GM23338 (cell line): ENCODE measurements around the gene TERT. TPM values are rescaled to one million over a fixed set of nuclear protein-coding genes. Genes with fewer than 3 reads are reported as not detected.

Experiments
- ATAC-seq: fragments of 200-7000 bp; cut with Tn5 transposase; 3 replicates; pipeline ENCODE4 v1.9.1; 2020
- DNase-seq: peaks from one replicate; pipeline ENCODE4 v3.0.0-alpha.2; 2015; ENCODE audit warnings: low spot score
- H2AFZ ChIP-seq: fragments of 200-600 bp; sonication (generic); 2 replicates; pipeline ENCODE4 v1.8.0; 2016; ENCODE audit warnings: antibody characterized with exemption, mild to moderate bottlenecking, moderate library complexity
- H3F3A ChIP-seq: fragments of 200-600 bp; sonication (generic); replicated peaks from 2 replicates; pipeline ENCODE4 v1.8.0; 2017; ENCODE audit warnings: antibody characterized with exemption, mixed run types, low read depth
- H3K27ac ChIP-seq: fragments of 200-600 bp; sonication (generic); 2 replicates; pipeline ENCODE4 v1.6.1; 2016; ENCODE audit warnings: low read depth
- H3K27me3 ChIP-seq: fragments of 200-600 bp; sonication (generic); 2 replicates; pipeline ENCODE4 v1.8.0; 2016; ENCODE audit warnings: mild to moderate bottlenecking, mixed run types, moderate library complexity; ENCODE audit not compliant: insufficient read depth
- H3K36me3 ChIP-seq: fragments of 200-600 bp; sonication (generic); 2 replicates; pipeline ENCODE4 v1.8.0; 2016; ENCODE audit warnings: mild to moderate bottlenecking; ENCODE audit not compliant: insufficient read depth
- H3K4me1 ChIP-seq: fragments of 200-600 bp; sonication (generic); 2 replicates; pipeline ENCODE4 v1.8.0; 2016; ENCODE audit warnings: mild to moderate bottlenecking, moderate library complexity; ENCODE audit not compliant: insufficient read depth
- H3K4me2 ChIP-seq: fragments of 200-600 bp; sonication (generic); 2 replicates; pipeline ENCODE4 v1.7.1; 2017; ENCODE audit warnings: mixed run types
- H3K4me3 ChIP-seq: fragments of 200-600 bp; sonication (generic); 2 replicates; pipeline ENCODE4 v1.6.1; 2016; ENCODE audit warnings: mixed run types
- H3K79me2 ChIP-seq: fragments of 200-600 bp; sonication (generic); replicated peaks from 2 replicates; pipeline ENCODE4 v1.8.0; 2017; ENCODE audit warnings: mild to moderate bottlenecking; ENCODE audit not compliant: insufficient read depth
- H3K9me2 ChIP-seq: fragments of 200-600 bp; sonication (generic); 2 replicates; pipeline ENCODE4 v1.8.0; 2017; ENCODE audit not compliant: insufficient read depth
- H4K20me1 ChIP-seq: fragments of 200-600 bp; sonication (generic); replicated peaks from 2 replicates; pipeline ENCODE4 v1.8.0; 2017; ENCODE audit warnings: mild to moderate bottlenecking; ENCODE audit not compliant: insufficient read depth
- H3K27ac Mint-ChIP-seq: 2 replicates; pipeline ENCODE4 v1.8.0; 2020; ENCODE audit warnings: inconsistent platforms, mild to moderate bottlenecking, moderate library complexity, mixed read lengths
- H3K27me3 Mint-ChIP-seq: 3 replicates; pipeline ENCODE4 v1.8.0; 2022; ENCODE audit warnings: low read depth, mild to moderate bottlenecking, moderate library complexity, mixed read lengths, inconsistent platforms; ENCODE audit not compliant: insufficient read depth, poor library complexity
- H3K36me3 Mint-ChIP-seq: 3 replicates; pipeline ENCODE4 v1.8.0; 2021; ENCODE audit warnings: low read depth, mild to moderate bottlenecking, inconsistent platforms, moderate library complexity, mixed read lengths
- H3K4me1 Mint-ChIP-seq: 3 replicates; pipeline ENCODE4 v1.8.0; 2020; ENCODE audit warnings: mild to moderate bottlenecking, inconsistent platforms, mixed read lengths
- H3K4me3 Mint-ChIP-seq: 3 replicates; pipeline ENCODE4 v1.8.0; 2021; ENCODE audit warnings: moderate library complexity, mild to moderate bottlenecking, inconsistent platforms, mixed read lengths
- H3K9me3 Mint-ChIP-seq: 3 replicates; pipeline ENCODE4 v1.8.0; 2020; ENCODE audit warnings: moderate library complexity, mild to moderate bottlenecking, inconsistent platforms, mixed read lengths
- EZH2 ChIP-seq: fragments of 200-600 bp; sonication (generic); IDR thresholded peaks from one replicate; pipeline ENCODE4 v1.8.0; 2017; ENCODE audit warnings: antibody characterized with exemption, mild to moderate bottlenecking, low read depth; ENCODE audit not compliant: unreplicated experiment
- EZH2phosphoT487 ChIP-seq: fragments of 200-600 bp; sonication (generic); IDR thresholded peaks from one replicate; pipeline ENCODE4 v1.8.1; 2018; ENCODE audit warnings: antibody characterized with exemption; ENCODE audit not compliant: unreplicated experiment
- JUNB ChIP-seq: IDR thresholded peaks from one replicate; pipeline ENCODE4 v1.6.1; 2016; ENCODE audit warnings: antibody characterized with exemption; ENCODE audit not compliant: unreplicated experiment
- POLR2AphosphoS5 ChIP-seq: IDR thresholded peaks from 2 replicates; pipeline ENCODE4 v1.6.1; 2016; ENCODE audit warnings: antibody characterized with exemption, low read depth
- STAT1 ChIP-seq: IDR thresholded peaks from one replicate; pipeline ENCODE4 v1.6.1; 2016; ENCODE audit warnings: antibody characterized with exemption; ENCODE audit not compliant: unreplicated experiment
- ZNF331 ChIP-seq: fragments of 250-450 bp; sonication (Bioruptor Pico); IDR thresholded peaks from 2 replicates; pipeline ENCODE4 v1.5.0; 2020; ENCODE audit warnings: low read depth, mild to moderate bottlenecking, moderate library complexity
- polyA plus RNA-seq: library from polyadenylated mRNA; unstranded; fragments of >200 nt; fragmentation: Nextera tagmentation; extraction: Ambion mirVana; gene quantifications from 2 replicates; pipeline ENCODE4 v1.2.1, GENCODE V29; 2016
- total RNA-seq: library from RNA; depleted of rRNA; stranded (reverse); fragments of >200 nt; shearing (Covaris generic); gene quantifications from 2 replicates; pipeline ENCODE4 v1.2.3, GENCODE V29; 2014
- TF ChIP-seq, protein P1 (sequence below), 2 experiments: fragments of 200-600 bp in 1 of 2; sonication (generic) in 1 of 2; conservative IDR thresholded peaks; 2 replicates each; pipeline versions ENCODE4 v1.5.1 to v1.6.1; 2016 to 2017; ENCODE audit warnings: antibody characterized with exemption in 2 of 2, low read depth in 2 of 2, mild to moderate bottlenecking in 2 of 2, moderate library complexity in 1 of 2
- TF ChIP-seq, protein P2 (sequence below): fragments of 250-450 bp; sonication (Bioruptor Pico); IDR thresholded peaks from 2 replicates; pipeline ENCODE4 v1.5.0; 2020; ENCODE audit warnings: mild to moderate bottlenecking, moderate library complexity
- TF ChIP-seq, protein P3 (sequence below): IDR thresholded peaks from one replicate; pipeline ENCODE4 v1.6.1; 2018; ENCODE audit warnings: antibody characterized with exemption; ENCODE audit not compliant: unreplicated experiment

Gene TERT
- total and polyA plus RNA-seq, 2 experiments from 2014 or later, result 9.8 to 46.4 TPM

DNA sequence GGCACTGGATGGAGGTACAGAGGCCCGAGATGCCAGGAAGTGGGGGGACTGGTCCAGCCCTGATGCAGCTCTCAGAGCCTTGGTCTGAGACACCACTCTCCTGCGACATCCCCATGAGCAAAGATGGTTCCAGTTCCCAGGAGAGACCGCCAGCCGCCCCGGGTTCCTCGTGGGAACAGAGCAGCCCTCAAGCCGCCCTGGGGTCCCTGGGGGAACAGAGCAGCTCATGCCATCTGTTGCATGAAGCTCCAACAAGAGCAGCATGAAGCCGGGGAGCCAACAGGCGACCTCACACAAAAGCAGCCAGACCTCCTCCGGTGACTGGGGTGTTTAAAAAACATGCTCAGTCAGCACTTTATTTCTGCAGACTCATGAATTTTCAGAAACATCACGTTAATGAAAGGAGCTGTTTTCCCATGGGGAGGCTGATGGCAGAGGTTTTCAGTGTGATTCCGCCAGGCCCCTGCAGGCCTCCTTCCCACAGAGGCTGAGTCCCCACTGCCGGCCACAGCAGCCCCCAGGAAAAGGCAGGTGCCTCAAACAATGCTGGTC lies 63.4 kb downstream of the TERT start:
- H3K27me3 ChIP-seq, result no peaks in the 10 kb centered on the region
- no peaks in the 10 kb centered on the region for H3K4me1 ChIP-seq
- Mint-ChIP-seq H3K27ac (no peak overlapping the region), H3K9me3 (peaks cover 14% of the 10 kb centered on the region), H3K4me1 (peaks cover 15% of the 10 kb centered on the region), H3K4me3 (no peak overlapping the region), H3K36me3 (no peaks in the 10 kb centered on the region), H3K27me3 (peaks cover 9% of the 10 kb centered on the region)
- H3K4me2 ChIP-seq, result no peak overlapping the region
- no peak overlapping the region for H3K4me3 ChIP-seq
- no peaks in the 10 kb centered on the region for H3K79me2 ChIP-seq
- H3K9me2 ChIP-seq, result no peaks in the 10 kb centered on the region
- no peaks in the 10 kb centered on the region for H3F3A ChIP-seq
- H4K20me1 ChIP-seq, result no peaks in the 10 kb centered on the region
- no peak overlapping the region for H3K27ac ChIP-seq
- H3K36me3 ChIP-seq, result no peaks in the 10 kb centered on the region
- DNase-seq, result no peak
- no peak for ATAC-seq
- H2AFZ ChIP-seq, result no peak overlapping the region
- no peak for TF ChIP-seq ZNF331 (CRISPR knock-in tag)
- no peak for TF ChIP-seq EZH2
- TF ChIP-seq POLR2AphosphoS5, result no peak
- no peak for TF ChIP-seq EZH2phosphoT487

DNA sequence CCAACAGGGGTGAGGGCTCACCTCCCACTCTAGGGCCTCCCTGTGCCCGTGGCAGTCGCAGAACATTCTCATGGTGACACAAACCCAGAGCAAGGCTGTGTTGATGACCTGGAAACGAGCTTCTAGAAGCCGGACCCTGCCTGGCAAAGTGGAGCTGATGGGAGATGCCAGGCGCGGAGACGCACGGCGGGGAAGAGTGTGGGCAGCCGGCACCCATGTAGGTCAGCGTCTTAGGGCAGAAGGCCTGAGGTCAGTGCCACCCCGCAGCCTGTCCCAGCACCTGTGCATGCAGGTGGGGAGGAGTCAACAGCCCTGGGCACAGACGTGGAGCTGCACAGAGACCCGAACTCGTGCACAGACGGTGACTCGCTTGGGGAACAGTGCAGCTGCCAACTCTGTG lies 64.3 kb downstream of the TERT start:
- TF ChIP-seq STAT1 (no peak), JUNB (no peak), EZH2phosphoT487 (no peak), POLR2AphosphoS5 (no peak)
- TF ChIP-seq, protein P1, sequence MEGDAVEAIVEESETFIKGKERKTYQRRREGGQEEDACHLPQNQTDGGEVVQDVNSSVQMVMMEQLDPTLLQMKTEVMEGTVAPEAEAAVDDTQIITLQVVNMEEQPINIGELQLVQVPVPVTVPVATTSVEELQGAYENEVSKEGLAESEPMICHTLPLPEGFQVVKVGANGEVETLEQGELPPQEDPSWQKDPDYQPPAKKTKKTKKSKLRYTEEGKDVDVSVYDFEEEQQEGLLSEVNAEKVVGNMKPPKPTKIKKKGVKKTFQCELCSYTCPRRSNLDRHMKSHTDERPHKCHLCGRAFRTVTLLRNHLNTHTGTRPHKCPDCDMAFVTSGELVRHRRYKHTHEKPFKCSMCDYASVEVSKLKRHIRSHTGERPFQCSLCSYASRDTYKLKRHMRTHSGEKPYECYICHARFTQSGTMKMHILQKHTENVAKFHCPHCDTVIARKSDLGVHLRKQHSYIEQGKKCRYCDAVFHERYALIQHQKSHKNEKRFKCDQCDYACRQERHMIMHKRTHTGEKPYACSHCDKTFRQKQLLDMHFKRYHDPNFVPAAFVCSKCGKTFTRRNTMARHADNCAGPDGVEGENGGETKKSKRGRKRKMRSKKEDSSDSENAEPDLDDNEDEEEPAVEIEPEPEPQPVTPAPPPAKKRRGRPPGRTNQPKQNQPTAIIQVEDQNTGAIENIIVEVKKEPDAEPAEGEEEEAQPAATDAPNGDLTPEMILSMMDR (conservative IDR thresholded peaks at IDR 0.05; ENCODE audit: low read depth in 2 of 2), result no peak
- TF ChIP-seq, protein P2, sequence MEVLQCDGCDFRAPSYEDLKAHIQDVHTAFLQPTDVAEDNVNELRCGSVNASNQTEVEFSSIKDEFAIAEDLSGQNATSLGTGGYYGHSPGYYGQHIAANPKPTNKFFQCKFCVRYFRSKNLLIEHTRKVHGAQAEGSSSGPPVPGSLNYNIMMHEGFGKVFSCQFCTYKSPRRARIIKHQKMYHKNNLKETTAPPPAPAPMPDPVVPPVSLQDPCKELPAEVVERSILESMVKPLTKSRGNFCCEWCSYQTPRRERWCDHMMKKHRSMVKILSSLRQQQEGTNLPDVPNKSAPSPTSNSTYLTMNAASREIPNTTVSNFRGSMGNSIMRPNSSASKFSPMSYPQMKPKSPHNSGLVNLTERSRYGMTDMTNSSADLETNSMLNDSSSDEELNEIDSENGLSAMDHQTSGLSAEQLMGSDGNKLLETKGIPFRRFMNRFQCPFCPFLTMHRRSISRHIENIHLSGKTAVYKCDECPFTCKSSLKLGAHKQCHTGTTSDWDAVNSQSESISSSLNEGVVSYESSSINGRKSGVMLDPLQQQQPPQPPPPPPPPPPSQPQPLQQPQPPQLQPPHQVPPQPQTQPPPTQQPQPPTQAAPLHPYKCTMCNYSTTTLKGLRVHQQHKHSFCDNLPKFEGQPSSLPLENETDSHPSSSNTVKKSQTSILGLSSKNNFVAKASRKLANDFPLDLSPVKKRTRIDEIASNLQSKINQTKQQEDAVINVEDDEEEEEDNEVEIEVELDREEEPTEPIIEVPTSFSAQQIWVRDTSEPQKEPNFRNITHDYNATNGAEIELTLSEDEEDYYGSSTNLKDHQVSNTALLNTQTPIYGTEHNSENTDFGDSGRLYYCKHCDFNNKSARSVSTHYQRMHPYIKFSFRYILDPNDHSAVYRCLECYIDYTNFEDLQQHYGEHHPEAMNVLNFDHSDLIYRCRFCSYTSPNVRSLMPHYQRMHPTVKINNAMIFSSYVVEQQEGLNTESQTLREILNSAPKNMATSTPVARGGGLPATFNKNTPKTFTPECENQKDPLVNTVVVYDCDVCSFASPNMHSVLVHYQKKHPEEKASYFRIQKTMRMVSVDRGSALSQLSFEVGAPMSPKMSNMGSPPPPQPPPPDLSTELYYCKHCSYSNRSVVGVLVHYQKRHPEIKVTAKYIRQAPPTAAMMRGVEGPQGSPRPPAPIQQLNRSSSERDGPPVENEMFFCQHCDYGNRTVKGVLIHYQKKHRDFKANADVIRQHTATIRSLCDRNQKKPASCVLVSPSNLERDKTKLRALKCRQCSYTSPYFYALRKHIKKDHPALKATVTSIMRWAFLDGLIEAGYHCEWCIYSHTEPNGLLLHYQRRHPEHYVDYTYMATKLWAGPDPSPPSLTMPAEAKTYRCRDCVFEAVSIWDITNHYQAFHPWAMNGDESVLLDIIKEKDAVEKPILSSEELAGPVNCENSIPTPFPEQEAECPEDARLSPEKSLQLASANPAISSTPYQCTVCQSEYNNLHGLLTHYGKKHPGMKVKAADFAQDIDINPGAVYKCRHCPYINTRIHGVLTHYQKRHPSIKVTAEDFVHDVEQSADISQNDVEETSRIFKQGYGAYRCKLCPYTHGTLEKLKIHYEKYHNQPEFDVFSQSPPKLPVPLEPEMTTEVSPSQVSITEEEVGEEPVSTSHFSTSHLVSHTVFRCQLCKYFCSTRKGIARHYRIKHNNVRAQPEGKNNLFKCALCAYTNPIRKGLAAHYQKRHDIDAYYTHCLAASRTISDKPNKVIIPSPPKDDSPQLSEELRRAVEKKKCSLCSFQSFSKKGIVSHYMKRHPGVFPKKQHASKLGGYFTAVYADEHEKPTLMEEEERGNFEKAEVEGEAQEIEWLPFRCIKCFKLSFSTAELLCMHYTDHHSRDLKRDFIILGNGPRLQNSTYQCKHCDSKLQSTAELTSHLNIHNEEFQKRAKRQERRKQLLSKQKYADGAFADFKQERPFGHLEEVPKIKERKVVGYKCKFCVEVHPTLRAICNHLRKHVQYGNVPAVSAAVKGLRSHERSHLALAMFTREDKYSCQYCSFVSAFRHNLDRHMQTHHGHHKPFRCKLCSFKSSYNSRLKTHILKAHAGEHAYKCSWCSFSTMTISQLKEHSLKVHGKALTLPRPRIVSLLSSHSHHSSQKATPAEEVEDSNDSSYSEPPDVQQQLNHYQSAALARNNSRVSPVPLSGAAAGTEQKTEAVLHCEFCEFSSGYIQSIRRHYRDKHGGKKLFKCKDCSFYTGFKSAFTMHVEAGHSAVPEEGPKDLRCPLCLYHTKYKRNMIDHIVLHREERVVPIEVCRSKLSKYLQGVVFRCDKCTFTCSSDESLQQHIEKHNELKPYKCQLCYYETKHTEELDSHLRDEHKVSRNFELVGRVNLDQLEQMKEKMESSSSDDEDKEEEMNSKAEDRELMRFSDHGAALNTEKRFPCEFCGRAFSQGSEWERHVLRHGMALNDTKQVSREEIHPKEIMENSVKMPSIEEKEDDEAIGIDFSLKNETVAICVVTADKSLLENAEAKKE (CRISPR knock-in tag), result no peak
- TF ChIP-seq, protein P3, sequence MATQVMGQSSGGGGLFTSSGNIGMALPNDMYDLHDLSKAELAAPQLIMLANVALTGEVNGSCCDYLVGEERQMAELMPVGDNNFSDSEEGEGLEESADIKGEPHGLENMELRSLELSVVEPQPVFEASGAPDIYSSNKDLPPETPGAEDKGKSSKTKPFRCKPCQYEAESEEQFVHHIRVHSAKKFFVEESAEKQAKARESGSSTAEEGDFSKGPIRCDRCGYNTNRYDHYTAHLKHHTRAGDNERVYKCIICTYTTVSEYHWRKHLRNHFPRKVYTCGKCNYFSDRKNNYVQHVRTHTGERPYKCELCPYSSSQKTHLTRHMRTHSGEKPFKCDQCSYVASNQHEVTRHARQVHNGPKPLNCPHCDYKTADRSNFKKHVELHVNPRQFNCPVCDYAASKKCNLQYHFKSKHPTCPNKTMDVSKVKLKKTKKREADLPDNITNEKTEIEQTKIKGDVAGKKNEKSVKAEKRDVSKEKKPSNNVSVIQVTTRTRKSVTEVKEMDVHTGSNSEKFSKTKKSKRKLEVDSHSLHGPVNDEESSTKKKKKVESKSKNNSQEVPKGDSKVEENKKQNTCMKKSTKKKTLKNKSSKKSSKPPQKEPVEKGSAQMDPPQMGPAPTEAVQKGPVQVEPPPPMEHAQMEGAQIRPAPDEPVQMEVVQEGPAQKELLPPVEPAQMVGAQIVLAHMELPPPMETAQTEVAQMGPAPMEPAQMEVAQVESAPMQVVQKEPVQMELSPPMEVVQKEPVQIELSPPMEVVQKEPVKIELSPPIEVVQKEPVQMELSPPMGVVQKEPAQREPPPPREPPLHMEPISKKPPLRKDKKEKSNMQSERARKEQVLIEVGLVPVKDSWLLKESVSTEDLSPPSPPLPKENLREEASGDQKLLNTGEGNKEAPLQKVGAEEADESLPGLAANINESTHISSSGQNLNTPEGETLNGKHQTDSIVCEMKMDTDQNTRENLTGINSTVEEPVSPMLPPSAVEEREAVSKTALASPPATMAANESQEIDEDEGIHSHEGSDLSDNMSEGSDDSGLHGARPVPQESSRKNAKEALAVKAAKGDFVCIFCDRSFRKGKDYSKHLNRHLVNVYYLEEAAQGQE, result no peak
- no peak overlapping the region for H3K4me3 Mint-ChIP-seq

More for the DNA sequence above, 64.3 kb downstream of the TERT start:
- Histone ChIP-seq H2AFZ (no peak overlapping the region), H3F3A (no peaks in the 10 kb centered on the region), H3K9me2 (no peaks in the 10 kb centered on the region), H3K27me3 (no peaks in the 10 kb centered on the region), H3K27ac (no peak overlapping the region), H3K79me2 (no peaks in the 10 kb centered on the region), H3K4me1 (no peaks in the 10 kb centered on the region), H3K4me3 (no peak overlapping the region), H3K36me3 (no peaks in the 10 kb centered on the region), H3K4me2 (no peak overlapping the region), H4K20me1 (no peaks in the 10 kb centered on the region)
- Mint-ChIP-seq H3K4me1 (peaks cover 20% of the 10 kb centered on the region), H3K36me3 (no peaks in the 10 kb centered on the region), H3K27ac (no peak overlapping the region), H3K27me3 (peaks cover 9% of the 10 kb centered on the region), H3K9me3 (peaks cover 5% of the 10 kb centered on the region; the same call in 2 of the 3 replicates)
- no peak for ATAC-seq
- DNase-seq, result no peak
